HEK293 (cell line): Measurements from ENCODE around the gene NMNAT3.
A peak's percentile ranks its signal among the peaks of the same experiment; 100 is the strongest.

Experiments used
- KLF10 ChIP-seq: fragments of 450-650 bp; IDR thresholded peaks from 2 replicates; pipeline ENCODE4 v1.5.1; 2018; ENCODE audit warnings: missing biosample characterization, mild to moderate bottlenecking, missing genetic modification characterization
- OVOL3 ChIP-seq: fragments of 450-650 bp; formaldehyde crosslinking; IDR thresholded peaks from 2 replicates; pipeline ENCODE4 v1.5.1; 2016; ENCODE audit warnings: missing biosample characterization, missing genetic modification characterization
- ZBTB17 ChIP-seq: fragments of 450-650 bp; formaldehyde crosslinking; IDR thresholded peaks from 2 replicates; pipeline ENCODE4 v1.5.1; 2016; ENCODE audit warnings: missing biosample characterization, missing genetic modification characterization
- ZIC2 ChIP-seq: fragments of 450-650 bp; formaldehyde crosslinking; IDR thresholded peaks from 2 replicates; pipeline ENCODE4 v1.5.1; 2016; ENCODE audit warnings: missing biosample characterization, missing genetic modification characterization
- ZNF138 ChIP-seq: fragments of 450-650 bp; formaldehyde crosslinking; IDR thresholded peaks from 2 replicates; pipeline ENCODE4 v1.5.1; 2016; ENCODE audit warnings: missing biosample characterization, missing genetic modification characterization, borderline replicate concordance
- ZNF140 ChIP-seq: fragments of 450-650 bp; formaldehyde crosslinking; IDR thresholded peaks from 2 replicates; pipeline ENCODE4 v1.5.1; 2016; ENCODE audit warnings: missing biosample characterization, missing genetic modification characterization
- ZNF18 ChIP-seq: fragments of 450-650 bp; formaldehyde crosslinking; IDR thresholded peaks from 2 replicates; pipeline ENCODE4 v1.5.1; 2016; ENCODE audit warnings: missing biosample characterization, missing genetic modification characterization
- ZNF2 ChIP-seq: fragments of 450-650 bp; formaldehyde crosslinking; IDR thresholded peaks from 2 replicates; pipeline ENCODE4 v1.5.1; 2016; ENCODE audit warnings: missing biosample characterization, missing genetic modification characterization
- ZNF202 ChIP-seq: fragments of 450-650 bp; formaldehyde crosslinking; IDR thresholded peaks from 2 replicates; pipeline ENCODE4 v1.5.1; 2016; ENCODE audit warnings: missing biosample characterization, missing genetic modification characterization, borderline replicate concordance
- ZNF221 ChIP-seq: fragments of 450-650 bp; formaldehyde crosslinking; IDR thresholded peaks from 2 replicates; pipeline ENCODE4 v1.5.1; 2017; ENCODE audit warnings: missing biosample characterization, missing genetic modification characterization, borderline replicate concordance
- ZNF248 ChIP-seq: fragments of 450-650 bp; formaldehyde crosslinking; IDR thresholded peaks from 2 replicates; pipeline ENCODE4 v1.5.1; 2017; ENCODE audit warnings: missing biosample characterization, missing genetic modification characterization
- ZNF302 ChIP-seq: fragments of 450-650 bp; formaldehyde crosslinking; IDR thresholded peaks from 2 replicates; pipeline ENCODE4 v1.5.1; 2016; ENCODE audit warnings: missing biosample characterization, missing genetic modification characterization, low read depth
- ZNF37A ChIP-seq: fragments of 450-650 bp; IDR thresholded peaks from 2 replicates; pipeline ENCODE4 v1.5.1; 2018; ENCODE audit warnings: missing biosample characterization, missing genetic modification characterization
- ZNF433 ChIP-seq: fragments of 450-650 bp; formaldehyde crosslinking; IDR thresholded peaks from 2 replicates; pipeline ENCODE4 v1.5.1; 2016; ENCODE audit warnings: missing biosample characterization, missing genetic modification characterization, low read depth
- ZNF48 ChIP-seq: fragments of 450-650 bp; formaldehyde crosslinking; IDR thresholded peaks from 2 replicates; pipeline ENCODE4 v1.5.1; 2016; ENCODE audit warnings: missing biosample characterization, missing genetic modification characterization
- ZNF585B ChIP-seq: fragments of 450-650 bp; formaldehyde crosslinking; IDR thresholded peaks from 2 replicates; pipeline ENCODE4 v1.5.1; 2016; ENCODE audit warnings: missing biosample characterization, missing genetic modification characterization
- ZNF670 ChIP-seq: fragments of 450-650 bp; formaldehyde crosslinking; IDR thresholded peaks from 2 replicates; pipeline ENCODE4 v1.5.1; 2016; ENCODE audit warnings: missing biosample characterization, missing genetic modification characterization, low read depth
- ZNF768 ChIP-seq: fragments of 450-650 bp; formaldehyde crosslinking; IDR thresholded peaks from 2 replicates; pipeline ENCODE4 v1.5.1; 2018; ENCODE audit warnings: missing biosample characterization, mild to moderate bottlenecking, missing genetic modification characterization
- ZNF776 ChIP-seq: fragments of 450-650 bp; formaldehyde crosslinking; IDR thresholded peaks from 2 replicates; pipeline ENCODE4 v1.5.0; 2017; ENCODE audit warnings: missing biosample characterization, missing genetic modification characterization, borderline replicate concordance
- ZSCAN4 ChIP-seq: fragments of 450-650 bp; formaldehyde crosslinking; IDR thresholded peaks from 2 replicates; pipeline ENCODE4 v1.5.1; 2017; ENCODE audit warnings: missing biosample characterization, missing genetic modification characterization
- TF ChIP-seq, protein P1 (sequence below): fragments of 450-650 bp; formaldehyde crosslinking; IDR thresholded peaks from 2 replicates; pipeline ENCODE4 v1.5.1; 2016; ENCODE audit warnings: missing biosample characterization, missing genetic modification characterization
- TF ChIP-seq, protein P2 (sequence below): fragments of 450-650 bp; formaldehyde crosslinking; IDR thresholded peaks from 2 replicates; pipeline ENCODE4 v1.5.1; 2016; ENCODE audit warnings: missing biosample characterization, missing genetic modification characterization
- TF ChIP-seq, protein P3 (sequence below): fragments of 450-650 bp; formaldehyde crosslinking; conservative IDR thresholded peaks from 2 replicates; pipeline ENCODE4 v1.5.1; 2016; ENCODE audit warnings: low read depth, missing biosample characterization, missing genetic modification characterization
- TF ChIP-seq, protein P4 (sequence below): fragments of 450-650 bp; formaldehyde crosslinking; IDR thresholded peaks from 2 replicates; pipeline ENCODE4 v1.5.1; 2016; ENCODE audit warnings: missing biosample characterization, missing genetic modification characterization
- TF ChIP-seq, protein P5 (sequence below): fragments of 450-650 bp; IDR thresholded peaks from 2 replicates; pipeline ENCODE4 v1.5.1; 2018; ENCODE audit warnings: missing biosample characterization, missing genetic modification characterization

NMNAT3 gene

GRCh38 chr3:139533781-139534454 lies 143.9 kb downstream of the NMNAT3 start (continued):
- TF ChIP-seq, protein P1, sequence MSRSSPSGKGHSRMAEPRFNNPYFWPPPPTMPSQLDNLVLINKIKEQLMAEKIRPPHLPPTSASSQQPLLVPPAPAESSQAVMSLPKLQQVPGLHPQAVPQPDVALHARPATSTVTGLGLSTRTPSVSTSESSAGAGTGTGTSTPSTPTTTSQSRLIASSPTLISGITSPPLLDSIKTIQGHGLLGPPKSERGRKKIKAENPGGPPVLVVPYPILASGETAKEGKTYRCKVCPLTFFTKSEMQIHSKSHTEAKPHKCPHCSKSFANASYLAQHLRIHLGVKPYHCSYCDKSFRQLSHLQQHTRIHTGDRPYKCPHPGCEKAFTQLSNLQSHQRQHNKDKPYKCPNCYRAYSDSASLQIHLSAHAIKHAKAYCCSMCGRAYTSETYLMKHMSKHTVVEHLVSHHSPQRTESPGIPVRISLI = no peak
- TF ChIP-seq ZNF138 (tag by site-specific recombination) (no peak), ZNF433 (no peak), ZNF670 (tag by site-specific recombination) (no peak), ZNF768 (tag by site-specific recombination) (no peak), ZNF221 (tag by site-specific recombination) (no peak), ZNF248 (no peak), ZNF37A (no peak), ZNF48 (no peak), ZBTB17 (tag by site-specific recombination) (peak; percentile 78), ZIC2 (tag by site-specific recombination) (peak; percentile 72), KLF10 (no peak; the same call in none of the 2 replicates), ZNF140 (tag by site-specific recombination) (no peak), ZNF18 (tag by site-specific recombination) (no peak), ZNF585B (tag by site-specific recombination) (no peak), ZNF776 (no peak), OVOL3 (tag by site-specific recombination) (no peak), ZNF202 (tag by site-specific recombination) (no peak), ZNF2 (tag by site-specific recombination) (no peak), ZSCAN4 (tag by site-specific recombination) (no peak), ZNF302 (no peak)
- TF ChIP-seq, protein P2, sequence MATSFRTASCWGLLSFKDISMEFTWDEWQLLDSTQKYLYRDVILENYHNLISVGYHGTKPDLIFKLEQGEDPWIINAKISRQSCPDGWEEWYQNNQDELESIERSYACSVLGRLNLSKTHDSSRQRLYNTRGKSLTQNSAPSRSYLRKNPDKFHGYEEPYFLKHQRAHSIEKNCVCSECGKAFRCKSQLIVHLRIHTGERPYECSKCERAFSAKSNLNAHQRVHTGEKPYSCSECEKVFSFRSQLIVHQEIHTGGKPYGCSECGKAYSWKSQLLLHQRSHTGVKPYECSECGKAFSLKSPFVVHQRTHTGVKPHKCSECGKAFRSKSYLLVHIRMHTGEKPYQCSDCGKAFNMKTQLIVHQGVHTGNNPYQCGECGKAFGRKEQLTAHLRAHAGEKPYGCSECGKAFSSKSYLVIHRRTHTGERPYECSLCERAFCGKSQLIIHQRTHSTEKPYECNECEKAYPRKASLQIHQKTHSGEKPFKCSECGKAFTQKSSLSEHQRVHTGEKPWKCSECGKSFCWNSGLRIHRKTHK (tag by site-specific recombination) = no peak
- TF ChIP-seq, protein P3, sequence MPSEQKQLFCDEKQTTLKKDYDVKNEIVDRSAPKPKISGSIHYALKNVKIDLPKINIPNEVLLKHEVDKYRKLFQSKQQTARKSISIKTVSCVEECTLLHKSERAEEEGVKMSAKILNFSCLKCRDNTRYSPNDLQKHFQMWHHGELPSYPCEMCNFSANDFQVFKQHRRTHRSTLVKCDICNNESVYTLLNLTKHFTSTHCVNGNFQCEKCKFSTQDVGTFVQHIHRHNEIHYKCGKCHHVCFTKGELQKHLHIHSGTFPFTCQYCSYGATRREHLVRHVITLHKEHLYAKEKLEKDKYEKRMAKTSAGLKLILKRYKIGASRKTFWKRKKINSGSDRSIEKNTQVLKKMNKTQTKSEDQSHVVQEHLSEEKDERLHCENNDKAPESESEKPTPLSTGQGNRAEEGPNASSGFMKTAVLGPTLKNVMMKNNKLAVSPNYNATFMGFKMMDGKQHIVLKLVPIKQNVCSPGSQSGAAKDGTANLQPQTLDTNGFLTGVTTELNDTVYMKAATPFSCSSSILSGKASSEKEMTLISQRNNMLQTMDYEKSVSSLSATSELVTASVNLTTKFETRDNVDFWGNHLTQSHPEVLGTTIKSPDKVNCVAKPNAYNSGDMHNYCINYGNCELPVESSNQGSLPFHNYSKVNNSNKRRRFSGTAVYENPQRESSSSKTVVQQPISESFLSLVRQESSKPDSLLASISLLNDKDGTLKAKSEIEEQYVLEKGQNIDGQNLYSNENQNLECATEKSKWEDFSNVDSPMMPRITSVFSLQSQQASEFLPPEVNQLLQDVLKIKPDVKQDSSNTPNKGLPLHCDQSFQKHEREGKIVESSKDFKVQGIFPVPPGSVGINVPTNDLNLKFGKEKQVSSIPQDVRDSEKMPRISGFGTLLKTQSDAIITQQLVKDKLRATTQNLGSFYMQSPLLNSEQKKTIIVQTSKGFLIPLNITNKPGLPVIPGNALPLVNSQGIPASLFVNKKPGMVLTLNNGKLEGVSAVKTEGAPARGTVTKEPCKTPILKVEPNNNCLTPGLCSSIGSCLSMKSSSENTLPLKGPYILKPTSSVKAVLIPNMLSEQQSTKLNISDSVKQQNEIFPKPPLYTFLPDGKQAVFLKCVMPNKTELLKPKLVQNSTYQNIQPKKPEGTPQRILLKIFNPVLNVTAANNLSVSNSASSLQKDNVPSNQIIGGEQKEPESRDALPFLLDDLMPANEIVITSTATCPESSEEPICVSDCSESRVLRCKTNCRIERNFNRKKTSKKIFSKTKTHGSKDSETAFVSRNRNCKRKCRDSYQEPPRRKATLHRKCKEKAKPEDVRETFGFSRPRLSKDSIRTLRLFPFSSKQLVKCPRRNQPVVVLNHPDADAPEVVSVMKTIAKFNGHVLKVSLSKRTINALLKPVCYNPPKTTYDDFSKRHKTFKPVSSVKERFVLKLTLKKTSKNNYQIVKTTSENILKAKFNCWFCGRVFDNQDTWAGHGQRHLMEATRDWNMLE (tag by site-specific recombination) = no peak
- TF ChIP-seq, protein P4, sequence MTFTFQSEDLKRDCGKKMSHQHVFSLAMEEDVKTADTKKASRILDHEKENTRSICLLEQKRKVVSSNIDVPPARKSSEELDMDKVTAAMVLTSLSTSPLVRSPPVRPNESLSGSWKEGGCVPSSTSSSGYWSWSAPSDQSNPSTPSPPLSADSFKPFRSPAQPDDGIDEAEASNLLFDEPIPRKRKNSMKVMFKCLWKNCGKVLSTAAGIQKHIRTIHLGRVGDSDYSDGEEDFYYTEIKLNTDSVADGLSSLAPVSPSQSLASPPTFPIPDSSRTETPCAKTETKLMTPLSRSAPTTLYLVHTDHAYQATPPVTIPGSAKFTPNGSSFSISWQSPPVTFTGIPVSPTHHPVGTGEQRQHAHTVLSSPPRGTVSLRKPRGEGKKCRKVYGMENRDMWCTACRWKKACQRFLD (tag by site-specific recombination) = no peak
- TF ChIP-seq, protein P5, sequence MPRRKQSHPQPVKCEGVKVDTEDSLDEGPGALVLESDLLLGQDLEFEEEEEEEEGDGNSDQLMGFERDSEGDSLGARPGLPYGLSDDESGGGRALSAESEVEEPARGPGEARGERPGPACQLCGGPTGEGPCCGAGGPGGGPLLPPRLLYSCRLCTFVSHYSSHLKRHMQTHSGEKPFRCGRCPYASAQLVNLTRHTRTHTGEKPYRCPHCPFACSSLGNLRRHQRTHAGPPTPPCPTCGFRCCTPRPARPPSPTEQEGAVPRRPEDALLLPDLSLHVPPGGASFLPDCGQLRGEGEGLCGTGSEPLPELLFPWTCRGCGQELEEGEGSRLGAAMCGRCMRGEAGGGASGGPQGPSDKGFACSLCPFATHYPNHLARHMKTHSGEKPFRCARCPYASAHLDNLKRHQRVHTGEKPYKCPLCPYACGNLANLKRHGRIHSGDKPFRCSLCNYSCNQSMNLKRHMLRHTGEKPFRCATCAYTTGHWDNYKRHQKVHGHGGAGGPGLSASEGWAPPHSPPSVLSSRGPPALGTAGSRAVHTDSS = no peak
